Stimulated activated CD8-positive, alpha-beta memory T cell treated with anti-CD3 and anti-CD28 coated beads, Interleukin-15, amount 100 ng/mL, for 24 hours (primary cell): ENCODE data around the gene SLC25A53.
A peak's percentile ranks its signal among the peaks of the same experiment; 100 is the strongest.

Experiments used
- DNase-seq: peaks from one replicate; pipeline ENCODE4 v3.0.0-alpha.2; 2020; ENCODE audit warnings: low read depth

Gene SLC25A53

GRCh38 chrX:104156630-104157529 lies at the start of gene SLC25A53:
Gene SLC25A53 (minus strand): TSS chrX:104157009. CDS start chrX:104105257, 51,752 bp downstream.
- DNase-seq = peak; percentile 49

- DNase-seq = no peak
Measured at GRCh38 chrX:104205548-104205947, 48.7 kb upstream of the SLC25A53 start.

- DNase-seq = no peak
Measured at GRCh38 chrX:104195489-104196084, 38.8 kb upstream of the SLC25A53 start.

GRCh38 chrX:104195013-104195412 lies 38.2 kb upstream of the SLC25A53 start:
- DNase-seq = no peak

- DNase-seq = no peak
Measured at GRCh38 chrX:104193485-104193884, 36.7 kb upstream of the SLC25A53 start.

GRCh38 chrX:104189837-104190236 lies 33.0 kb upstream of the SLC25A53 start:
- no peak for DNase-seq

GRCh38 chrX:104187931-104188330 lies 31.1 kb upstream of the SLC25A53 start:
- DNase-seq = no peak

GRCh38 chrX:104183685-104184084 lies 26.9 kb upstream of the SLC25A53 start:
- DNase-seq = no peak

GRCh38 chrX:104173841-104174240 lies 17.0 kb upstream of the SLC25A53 start:
- DNase-seq = no peak

- no peak for DNase-seq
Measured at GRCh38 chrX:104172788-104173187, 16.0 kb upstream of the SLC25A53 start.

GRCh38 chrX:104172121-104172520 lies 15.3 kb upstream of the SLC25A53 start:
- DNase-seq = no peak

- DNase-seq = no peak
Measured at GRCh38 chrX:104168127-104168526, 11.3 kb upstream of the SLC25A53 start.

GRCh38 chrX:104166735-104167436 lies 10.1 kb upstream of the SLC25A53 start:
- no peak for DNase-seq

GRCh38 chrX:104165894-104166734 lies 9.3 kb upstream of the SLC25A53 start, which contains the start of gene FAM199X:
Gene FAM199X (plus strand): TSS chrX:104166453. CDS start chrX:104166786, 333 bp downstream.
- peak; percentile 57 for DNase-seq

GRCh38 chrX:104151037-104151436 lies 5.8 kb downstream of the SLC25A53 start:
- DNase-seq = no peak

- no peak for DNase-seq
Measured at GRCh38 chrX:104141087-104141760, 15.6 kb downstream of the SLC25A53 start.

- no peak for DNase-seq
Measured at GRCh38 chrX:104137496-104137895, 19.3 kb downstream of the SLC25A53 start.

- DNase-seq = no peak
Measured at GRCh38 chrX:104136241-104137019, 20.4 kb downstream of the SLC25A53 start.

- no peak for DNase-seq
Measured at GRCh38 chrX:104135677-104136076, 21.1 kb downstream of the SLC25A53 start.

- no peak for DNase-seq
Measured at GRCh38 chrX:104134583-104135261, 22.1 kb downstream of the SLC25A53 start.
